Measurements from ENCODE around the gene SLC39A7.
A peak's percentile ranks its signal among the peaks of the same experiment; 100 is the strongest.
"Not testable (repeated sequence)": the region's sequence is repeated elsewhere in the genome, so short reads cannot be mapped to it uniquely, and the experiment has no call there.

SLC39A7 gene

GRCh38 chr6:33206027-33206863 is 5.6 kb downstream of the SLC39A7 start:
- no peak for DNase-seq

GRCh38 chr6:33206864-33207551 is 6.3 kb downstream of the SLC39A7 start:
- DNase-seq: no peak

GRCh38 chr6:33207552-33208090 is 7.0 kb downstream of the SLC39A7 start:
- DNase-seq: peak in 1 of 2 experiments; percentile 38

GRCh38 chr6:33208091-33208967 is 7.7 kb downstream of the SLC39A7 start, which contains the start of gene RING1:
RING1 (plus strand) TSS chr6:33208500; CDS start chr6:33208823, 323 bp downstream.
- peak; percentile 60 to 64 for DNase-seq

GRCh38 chr6:33209856-33210255 is 9.2 kb downstream of the SLC39A7 start:
- no peak for DNase-seq

- DNase-seq: no peak
Measured at GRCh38 chr6:33211136-33211535, 10.5 kb downstream of the SLC39A7 start.

- DNase-seq: no peak
Measured at GRCh38 chr6:33211666-33212422, 11.2 kb downstream of the SLC39A7 start.

- no peak for DNase-seq
Measured at GRCh38 chr6:33212857-33213165, 12.1 kb downstream of the SLC39A7 start.

- DNase-seq: no peak
Measured at GRCh38 chr6:33213166-33213988, 12.7 kb downstream of the SLC39A7 start.

GRCh38 chr6:33213989-33214335 is 13.3 kb downstream of the SLC39A7 start:
- DNase-seq: no peak

GRCh38 chr6:33215271-33216116 is 14.8 kb downstream of the SLC39A7 start:
- DNase-seq: no peak

- no peak for DNase-seq
Measured at GRCh38 chr6:33216117-33216649, 15.5 kb downstream of the SLC39A7 start.

- no peak for DNase-seq
Measured at GRCh38 chr6:33217246-33217645, 16.6 kb downstream of the SLC39A7 start.

- DNase-seq: no peak
Measured at GRCh38 chr6:33217681-33218080, 17.0 kb downstream of the SLC39A7 start.

- not testable (repeated sequence) for DNase-seq
Measured at GRCh38 chr6:33226503-33227120, 25.9 kb downstream of the SLC39A7 start.

- peak in 1 of 2 experiments; percentile 29 for DNase-seq
Measured at GRCh38 chr6:33235221-33235634, 34.6 kb downstream of the SLC39A7 start.

GRCh38 chr6:33236328-33236727 is 35.7 kb downstream of the SLC39A7 start:
- no peak for DNase-seq

GRCh38 chr6:33236852-33237251 is 36.2 kb downstream of the SLC39A7 start:
- DNase-seq: no peak

GRCh38 chr6:33237741-33238140 is 37.1 kb downstream of the SLC39A7 start:
- DNase-seq: no peak

- no peak for DNase-seq
Measured at GRCh38 chr6:33241968-33242367, 41.3 kb downstream of the SLC39A7 start.

All from NCI-H524 (cell line).